Dermis blood vessel endothelial cell (primary cell): Measurements from ENCODE around the gene RAPH1. TPM values are rescaled to one million over a fixed set of nuclear protein-coding genes. Genes with fewer than 3 reads are reported as not detected.

Source experiments
- DNase-seq: peaks from one replicate; pipeline ENCODE4 v3.0.0; 2010
- total RNA-seq: library from RNA; depleted of rRNA; stranded (reverse); fragments of >200 nt; gene quantifications from 2 replicates; pipeline ENCODE4 v1.2.3, GENCODE V29; 2014

Gene RAPH1
- total RNA-seq, 1 donor from 2014 or later = 38.6 TPM

- no peak for DNase-seq
Measured at GRCh38 chr2:203360833-203361430, 174.2 kb downstream of the RAPH1 start.

- DNase-seq = no peak
Measured at GRCh38 chr2:203359450-203359849, 175.7 kb downstream of the RAPH1 start.

- DNase-seq = peak; percentile 32
Measured at GRCh38 chr2:203354966-203355365, 180.1 kb downstream of the RAPH1 start.

- no peak for DNase-seq
Measured at GRCh38 chr2:203352604-203353255, 182.4 kb downstream of the RAPH1 start.

- DNase-seq = no peak
Measured at GRCh38 chr2:203347375-203347774, 187.7 kb downstream of the RAPH1 start.

- no peak for DNase-seq
Measured at GRCh38 chr2:203346612-203347011, 188.5 kb downstream of the RAPH1 start.

- no peak for DNase-seq
Measured at GRCh38 chr2:203344667-203345066, 190.4 kb downstream of the RAPH1 start.

Other genes starting within 250 kb of the RAPH1 start
- 23.7 and 40.0 TPM in 2 replicates for gene ABI2, start 206.9 kb downstream of the RAPH1 start, total RNA-seq
- under 0.01 and 0.05 TPM in 2 replicates for gene CD28, start 171.3 kb upstream of the RAPH1 start, total RNA-seq